ENCODE data around the gene SLC66A1. TPM values are rescaled to one million over a fixed set of nuclear protein-coding genes. Genes with fewer than 3 reads are reported as not detected.

Gene SLC66A1
- total and polyA plus RNA-seq, 9 of the 15 experiments (the other 6 are each of a cell fraction or from before 2014, with no cell fraction given) = 1.2 to 40.8 (median 18.6) TPM

DNA sequence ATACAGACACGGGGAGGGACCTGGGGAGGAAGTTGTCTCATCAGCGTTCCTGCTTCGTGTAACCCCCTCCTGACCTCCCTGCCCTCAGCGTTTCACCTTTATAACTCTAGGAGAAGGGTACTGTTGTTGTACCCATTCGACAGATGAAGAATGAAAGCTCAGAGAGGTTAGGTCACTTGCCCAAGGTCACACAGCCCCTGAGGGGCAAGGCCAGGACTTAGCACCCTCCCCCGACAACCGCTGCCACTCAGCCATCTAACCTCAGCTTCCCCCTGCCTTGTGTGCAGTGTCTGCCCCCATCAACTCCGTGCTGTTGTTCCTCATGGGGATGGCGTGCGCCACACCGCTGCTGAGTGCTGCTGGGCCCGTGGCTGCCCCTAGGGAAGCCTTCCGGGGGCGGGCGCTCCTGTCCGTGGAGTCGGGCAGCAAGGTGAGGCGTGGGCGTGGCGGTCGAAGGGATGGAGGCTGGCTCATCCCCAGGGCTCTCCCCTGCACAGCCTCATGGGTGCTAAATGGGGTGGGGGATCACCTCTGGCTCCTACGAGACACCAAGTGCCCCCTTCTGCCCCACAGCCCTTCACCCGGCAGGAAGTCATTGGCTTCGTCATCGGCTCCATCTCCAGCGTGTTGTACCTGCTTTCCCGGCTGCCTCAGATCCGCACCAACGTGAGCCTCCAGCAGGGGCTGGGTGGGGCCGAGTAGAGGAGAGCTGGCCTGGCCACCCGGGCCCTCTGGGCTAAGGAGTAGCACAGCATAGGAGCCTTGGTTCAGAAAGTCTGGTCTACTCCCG lies 14.0 kb downstream of the SLC66A1 start (continued):
- TF ChIP-seq ELF4 (CRISPR knock-in tag; IDR thresholded peaks at IDR 0.05) = no peak
- TF ChIP-seq ARNT (IDR thresholded peaks at IDR 0.05) = no peak
- TF ChIP-seq SUPT5H (IDR thresholded peaks at IDR 0.05) = no peak
- TF ChIP-seq NFRKB (IDR thresholded peaks at IDR 0.05; ENCODE audit: low read depth) = no peak
- no peak for TF ChIP-seq NFATC3 (IDR thresholded peaks at IDR 0.05)
- TF ChIP-seq MEF2D (tag; conservative IDR thresholded peaks at IDR 0.05; ENCODE audit: low read depth) = no peak
- no peak for TF ChIP-seq ZNF41 (CRISPR knock-in tag; conservative IDR thresholded peaks at IDR 0.05)
- TF ChIP-seq SREBF1 (IDR thresholded peaks at IDR 0.05; ENCODE audit: borderline replicate concordance, low read depth, low read length) = no peak
- TF ChIP-seq, protein P1, sequence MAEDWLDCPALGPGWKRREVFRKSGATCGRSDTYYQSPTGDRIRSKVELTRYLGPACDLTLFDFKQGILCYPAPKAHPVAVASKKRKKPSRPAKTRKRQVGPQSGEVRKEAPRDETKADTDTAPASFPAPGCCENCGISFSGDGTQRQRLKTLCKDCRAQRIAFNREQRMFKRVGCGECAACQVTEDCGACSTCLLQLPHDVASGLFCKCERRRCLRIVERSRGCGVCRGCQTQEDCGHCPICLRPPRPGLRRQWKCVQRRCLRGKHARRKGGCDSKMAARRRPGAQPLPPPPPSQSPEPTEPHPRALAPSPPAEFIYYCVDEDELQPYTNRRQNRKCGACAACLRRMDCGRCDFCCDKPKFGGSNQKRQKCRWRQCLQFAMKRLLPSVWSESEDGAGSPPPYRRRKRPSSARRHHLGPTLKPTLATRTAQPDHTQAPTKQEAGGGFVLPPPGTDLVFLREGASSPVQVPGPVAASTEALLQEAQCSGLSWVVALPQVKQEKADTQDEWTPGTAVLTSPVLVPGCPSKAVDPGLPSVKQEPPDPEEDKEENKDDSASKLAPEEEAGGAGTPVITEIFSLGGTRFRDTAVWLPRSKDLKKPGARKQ (CRISPR knock-in tag; IDR thresholded peaks at IDR 0.05) = 0 out of 2 replicates have a peak, but pooled peaks have one; percentile 37
- TF ChIP-seq, protein P2, sequence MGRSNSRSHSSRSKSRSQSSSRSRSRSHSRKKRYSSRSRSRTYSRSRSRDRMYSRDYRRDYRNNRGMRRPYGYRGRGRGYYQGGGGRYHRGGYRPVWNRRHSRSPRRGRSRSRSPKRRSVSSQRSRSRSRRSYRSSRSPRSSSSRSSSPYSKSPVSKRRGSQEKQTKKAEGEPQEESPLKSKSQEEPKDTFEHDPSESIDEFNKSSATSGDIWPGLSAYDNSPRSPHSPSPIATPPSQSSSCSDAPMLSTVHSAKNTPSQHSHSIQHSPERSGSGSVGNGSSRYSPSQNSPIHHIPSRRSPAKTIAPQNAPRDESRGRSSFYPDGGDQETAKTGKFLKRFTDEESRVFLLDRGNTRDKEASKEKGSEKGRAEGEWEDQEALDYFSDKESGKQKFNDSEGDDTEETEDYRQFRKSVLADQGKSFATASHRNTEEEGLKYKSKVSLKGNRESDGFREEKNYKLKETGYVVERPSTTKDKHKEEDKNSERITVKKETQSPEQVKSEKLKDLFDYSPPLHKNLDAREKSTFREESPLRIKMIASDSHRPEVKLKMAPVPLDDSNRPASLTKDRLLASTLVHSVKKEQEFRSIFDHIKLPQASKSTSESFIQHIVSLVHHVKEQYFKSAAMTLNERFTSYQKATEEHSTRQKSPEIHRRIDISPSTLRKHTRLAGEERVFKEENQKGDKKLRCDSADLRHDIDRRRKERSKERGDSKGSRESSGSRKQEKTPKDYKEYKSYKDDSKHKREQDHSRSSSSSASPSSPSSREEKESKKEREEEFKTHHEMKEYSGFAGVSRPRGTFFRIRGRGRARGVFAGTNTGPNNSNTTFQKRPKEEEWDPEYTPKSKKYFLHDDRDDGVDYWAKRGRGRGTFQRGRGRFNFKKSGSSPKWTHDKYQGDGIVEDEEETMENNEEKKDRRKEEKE (IDR thresholded peaks at IDR 0.05; ENCODE audit: borderline replicate concordance in 1 of 2, control insufficient read depth in 1 of 2, low read depth in 2 of 2, low read length in 1 of 2) = no peak
- TF ChIP-seq ZNF324 (CRISPR knock-in tag; IDR thresholded peaks at IDR 0.05) = no peak
- TF ChIP-seq, protein P3, sequence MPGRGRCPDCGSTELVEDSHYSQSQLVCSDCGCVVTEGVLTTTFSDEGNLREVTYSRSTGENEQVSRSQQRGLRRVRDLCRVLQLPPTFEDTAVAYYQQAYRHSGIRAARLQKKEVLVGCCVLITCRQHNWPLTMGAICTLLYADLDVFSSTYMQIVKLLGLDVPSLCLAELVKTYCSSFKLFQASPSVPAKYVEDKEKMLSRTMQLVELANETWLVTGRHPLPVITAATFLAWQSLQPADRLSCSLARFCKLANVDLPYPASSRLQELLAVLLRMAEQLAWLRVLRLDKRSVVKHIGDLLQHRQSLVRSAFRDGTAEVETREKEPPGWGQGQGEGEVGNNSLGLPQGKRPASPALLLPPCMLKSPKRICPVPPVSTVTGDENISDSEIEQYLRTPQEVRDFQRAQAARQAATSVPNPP (IDR thresholded peaks at IDR 0.05; ENCODE audit: borderline replicate concordance, insufficient read depth, insufficient read length) = no peak
- no peak for TF ChIP-seq RBM34 (IDR thresholded peaks at IDR 0.05; ENCODE audit: borderline replicate concordance, insufficient read depth, low read length)
- peak; percentile 23 for TF ChIP-seq DACH1 (IDR thresholded peaks at IDR 0.05; ENCODE audit: partially characterized antibody)
- TF ChIP-seq ZNF316 (IDR thresholded peaks at IDR 0.05) = peak; percentile 63; the same call in 1 of the 2 replicates
- TF ChIP-seq TOE1 (IDR thresholded peaks at IDR 0.05; ENCODE audit: borderline replicate concordance) = 0 out of 2 replicates have a peak, but pooled peaks have one; percentile 10
- no peak for TF ChIP-seq TOE1 (CRISPR knock-in tag; IDR thresholded peaks at IDR 0.05; ENCODE audit: borderline replicate concordance, low read depth)
- no peak for TF ChIP-seq RAD21 (CRISPR knock-in tag; conservative IDR thresholded peaks at IDR 0.05 in 1 of 2, IDR thresholded peaks at IDR 0.05 in 1 of 2)
- TF ChIP-seq ZNF408 (CRISPR knock-in tag; IDR thresholded peaks at IDR 0.05; ENCODE audit: low read depth) = no peak
- no peak for TF ChIP-seq NR4A1 (CRISPR knock-in tag; IDR thresholded peaks at IDR 0.05)
- no peak for TF ChIP-seq NR4A1 (tag; IDR thresholded peaks at IDR 0.05)
- TF ChIP-seq CREM (IDR thresholded peaks at IDR 0.05; ENCODE audit: low read depth) = no peak
- no peak for TF ChIP-seq HDAC6 (IDR thresholded peaks at IDR 0.05; ENCODE audit: low read depth, low read length)
- no peak for TF ChIP-seq RBM15 (IDR thresholded peaks at IDR 0.05; ENCODE audit: insufficient read depth, low read length)

All from K562 (cell line).